Mesendoderm (in vitro differentiated cells): ENCODE measurements around the gene CNPY2.
"Not testable (repeated sequence)": the region's sequence is repeated elsewhere in the genome, so short reads cannot be mapped to it uniquely, and the experiment has no call there.

Source experiments
- DNase-seq: peaks from one replicate; pipeline ENCODE4 v3.0.0; 2013
- H2AK5ac ChIP-seq: 2 replicates; pipeline ENCODE4 v1.6.1; 2013; ENCODE audit warnings: low read length, inconsistent platforms
- H2BK120ac ChIP-seq: 2 replicates; pipeline ENCODE4 v1.6.1; 2013; ENCODE audit warnings: low read depth, mild to moderate bottlenecking, low read length, moderate library complexity, mixed read lengths
- H2BK15ac ChIP-seq: replicated peaks from 2 replicates; pipeline ENCODE4 v1.6.1; 2013; ENCODE audit warnings: low read depth, mild to moderate bottlenecking, moderate library complexity
- H2BK5ac ChIP-seq: 2 replicates; pipeline ENCODE4 v1.6.1; 2013; ENCODE audit warnings: low read length, inconsistent platforms
- H3K18ac ChIP-seq: 2 replicates; pipeline ENCODE4 v1.6.1; 2013; ENCODE audit warnings: mild to moderate bottlenecking, low read length, mixed read lengths
- H3K23ac ChIP-seq: one replicate; pipeline ENCODE4 v1.6.1; 2013; ENCODE audit warnings: low read length
- H3K27ac ChIP-seq: 2 replicates; pipeline ENCODE4 v1.5.1; 2013; ENCODE audit warnings: low read depth, mild to moderate bottlenecking, inconsistent platforms, low read length, moderate library complexity
- H3K27me3 ChIP-seq: 2 replicates; pipeline ENCODE4 v1.6.1; 2013; ENCODE audit warnings: low read length, control low read depth, mild to moderate bottlenecking, inconsistent platforms; ENCODE audit not compliant: insufficient read depth, poor library complexity
- H3K36me3 ChIP-seq: 2 replicates; pipeline ENCODE4 v1.6.1; 2013; ENCODE audit warnings: low read length, inconsistent platforms; ENCODE audit not compliant: control insufficient read depth, insufficient read depth
- H3K4ac ChIP-seq: one replicate; pipeline ENCODE4 v1.6.1; 2013; ENCODE audit warnings: low read depth, mild to moderate bottlenecking, low read length, moderate library complexity
- H3K4me1 ChIP-seq: 2 replicates; pipeline ENCODE4 v1.6.1; 2013; ENCODE audit warnings: low read depth, low read length, inconsistent platforms; ENCODE audit not compliant: control insufficient read depth
- H3K4me2 ChIP-seq: 2 replicates; pipeline ENCODE4 v1.6.1; 2013; ENCODE audit warnings: low read length
- H3K4me3 ChIP-seq: 2 replicates; pipeline ENCODE4 v1.5.1; 2013; ENCODE audit warnings: mild to moderate bottlenecking, low read length
- H3K56ac ChIP-seq: one replicate; pipeline ENCODE4 v1.6.1; 2013; ENCODE audit warnings: low read length
- H3K79me1 ChIP-seq: 2 replicates; pipeline ENCODE4 v1.6.1; 2013; ENCODE audit warnings: low read length, inconsistent platforms
- H3K79me2 ChIP-seq: 2 replicates; pipeline ENCODE4 v1.6.1; 2013; ENCODE audit warnings: mild to moderate bottlenecking, low read length; ENCODE audit not compliant: control insufficient read depth, insufficient read depth
- H3K9ac ChIP-seq: 2 replicates; pipeline ENCODE4 v1.6.1; 2013; ENCODE audit warnings: low read length, inconsistent platforms
- H4K5ac ChIP-seq: one replicate; pipeline ENCODE4 v1.6.1; 2013; ENCODE audit warnings: low read length
- H4K8ac ChIP-seq: one replicate; pipeline ENCODE4 v1.6.1; 2013; ENCODE audit warnings: low read depth, mild to moderate bottlenecking, control low read depth, low read length, moderate library complexity
- WGBS: extraction: QIAGEN DNeasy Blood & Tissue Kit; methylation state at CpG from one replicate; pipeline ENCODE4 v1.1.7; 2013; ENCODE audit warnings: low lambda C conversion rate, missing lambda C conversion rate; ENCODE audit not compliant: insufficient coverage; ENCODE audit errors: extremely low coverage; 5-methylcytosine and 5-hydroxymethylcytosine counted together

Gene CNPY2

GRCh38 chr12:56332512-56333196, 16.9 kb upstream of the CNPY2 start:
- Histone ChIP-seq H3K56ac (peak overlapping the region; percentile 77), H3K4me3 (no peak overlapping the region), H3K4me1 (peaks cover 6% of the 10 kb centered on the region), H3K27me3 (no peaks in the 10 kb centered on the region), H3K4ac (peak overlapping the region; percentile 96), H3K79me1 (no peaks in the 10 kb centered on the region), H2BK5ac (peak overlapping the region; percentile 53), H2BK15ac (no peak overlapping the region), H3K9ac (peak overlapping the region; percentile 74), H3K23ac (no peak overlapping the region), H3K27ac (no peak overlapping the region), H4K8ac (peak overlapping the region; percentile 40), H2BK120ac (no peak overlapping the region), H4K5ac (peak overlapping the region; percentile 71), H3K18ac (no peak overlapping the region), H3K79me2 (no peaks in the 10 kb centered on the region), H3K4me2 (peak overlapping the region; percentile 26), H2AK5ac (peak overlapping the region; percentile 100), H3K36me3 (no peaks in the 10 kb centered on the region)
- DNase-seq: no peak
- whole genome bisulfite sequencing: no CpG with 5 or more reads among the region's 11 CpGs

- H3K36me3 ChIP-seq: no peaks in the 10 kb centered on the region
- WGBS: no CpG with 5 or more reads among the region's 7 CpGs
- no peak overlapping the region for H3K9ac ChIP-seq
- no peak overlapping the region for H3K56ac ChIP-seq
- no peak overlapping the region for H2BK120ac ChIP-seq
- H3K27me3 ChIP-seq: no peaks in the 10 kb centered on the region
- no peak overlapping the region for H3K4me3 ChIP-seq
- no peak overlapping the region for H3K27ac ChIP-seq
- no peaks in the 10 kb centered on the region for H3K79me1 ChIP-seq
- H3K18ac ChIP-seq: no peak overlapping the region
- no peaks in the 10 kb centered on the region for H3K79me2 ChIP-seq
- DNase-seq: no peak
- peaks cover 6% of the 10 kb centered on the region for H3K4me1 ChIP-seq
- no peak overlapping the region for H3K4me2 ChIP-seq
- H2BK15ac ChIP-seq: no peak overlapping the region
- no peak overlapping the region for H3K23ac ChIP-seq
- H2BK5ac ChIP-seq: no peak overlapping the region
- H3K4ac ChIP-seq: no peak overlapping the region
- no peak overlapping the region for H4K5ac ChIP-seq
- H4K8ac ChIP-seq: no peak overlapping the region
- H2AK5ac ChIP-seq: no peak overlapping the region
Observed at GRCh38 chr12:56330936-56331490, 15.2 kb upstream of the CNPY2 start.

- Histone ChIP-seq H3K23ac (no peak overlapping the region), H3K4ac (no peak overlapping the region), H2BK5ac (no peak overlapping the region), H2BK15ac (no peak overlapping the region), H3K9ac (no peak overlapping the region), H3K4me1 (no peaks in the 10 kb centered on the region), H3K27ac (no peak overlapping the region), H4K8ac (no peak overlapping the region), H4K5ac (no peak overlapping the region), H2BK120ac (no peak overlapping the region), H3K4me2 (no peak overlapping the region), H3K18ac (no peak overlapping the region), H3K27me3 (no peaks in the 10 kb centered on the region), H3K79me1 (no peaks in the 10 kb centered on the region), H3K56ac (no peak overlapping the region), H3K79me2 (no peaks in the 10 kb centered on the region), H2AK5ac (no peak overlapping the region), H3K4me3 (no peak overlapping the region), H3K36me3 (no peaks in the 10 kb centered on the region)
- no peak for DNase-seq
- WGBS: no CpG with 5 or more reads among the region's 6 CpGs
Observed at GRCh38 chr12:56326533-56326932, 10.7 kb upstream of the CNPY2 start.

- H3K4ac ChIP-seq: no peak overlapping the region
- no peak overlapping the region for H3K27ac ChIP-seq
- no peak overlapping the region for H3K4me2 ChIP-seq
- no peak overlapping the region for H3K4me3 ChIP-seq
- no peak overlapping the region for H3K18ac ChIP-seq
- no peaks in the 10 kb centered on the region for H3K79me1 ChIP-seq
- H2AK5ac ChIP-seq: no peak overlapping the region
- H3K23ac ChIP-seq: no peak overlapping the region
- no peak overlapping the region for H2BK15ac ChIP-seq
- no peak overlapping the region for H2BK120ac ChIP-seq
- no peak for DNase-seq
- H3K36me3 ChIP-seq: no peaks in the 10 kb centered on the region
- no peak overlapping the region for H4K8ac ChIP-seq
- no CpG with 5 or more reads among the region's 8 CpGs for WGBS
- H3K56ac ChIP-seq: no peak overlapping the region
- no peaks in the 10 kb centered on the region for H3K79me2 ChIP-seq
- no peak overlapping the region for H4K5ac ChIP-seq
- no peak overlapping the region for H3K9ac ChIP-seq
- H3K27me3 ChIP-seq: no peaks in the 10 kb centered on the region
- no peak overlapping the region for H2BK5ac ChIP-seq
- H3K4me1 ChIP-seq: no peaks in the 10 kb centered on the region
Observed at GRCh38 chr12:56326126-56326525, 10.3 kb upstream of the CNPY2 start.

- H3K4me3 ChIP-seq: no peak overlapping the region
- H3K18ac ChIP-seq: no peak overlapping the region
- DNase-seq: no peak
- no peak overlapping the region for H2AK5ac ChIP-seq
- H2BK15ac ChIP-seq: no peak overlapping the region
- H3K4ac ChIP-seq: no peak overlapping the region
- no peak overlapping the region for H3K56ac ChIP-seq
- no peaks in the 10 kb centered on the region for H3K79me2 ChIP-seq
- no peak overlapping the region for H4K8ac ChIP-seq
- WGBS: no CpG with 5 or more reads among the region's 6 CpGs
- H4K5ac ChIP-seq: no peak overlapping the region
- H3K4me2 ChIP-seq: no peak overlapping the region
- no peaks in the 10 kb centered on the region for H3K36me3 ChIP-seq
- H3K79me1 ChIP-seq: no peaks in the 10 kb centered on the region
- H3K27me3 ChIP-seq: no peaks in the 10 kb centered on the region
- H3K23ac ChIP-seq: no peak overlapping the region
- no peak overlapping the region for H3K27ac ChIP-seq
- no peaks in the 10 kb centered on the region for H3K4me1 ChIP-seq
- H2BK5ac ChIP-seq: no peak overlapping the region
- no peak overlapping the region for H2BK120ac ChIP-seq
- H3K9ac ChIP-seq: no peak overlapping the region
Observed at GRCh38 chr12:56324206-56324605, 8.4 kb upstream of the CNPY2 start.

- H3K23ac ChIP-seq, H3K4me3 ChIP-seq, H2AK5ac ChIP-seq, H2BK5ac ChIP-seq, H4K5ac ChIP-seq, H3K4me2 ChIP-seq, H2BK15ac ChIP-seq, H4K8ac ChIP-seq, H3K18ac ChIP-seq, H3K79me1 ChIP-seq, H3K27me3 ChIP-seq, H3K79me2 ChIP-seq, H3K36me3 ChIP-seq, DNase-seq, H2BK120ac ChIP-seq, H3K4me1 ChIP-seq, H3K4ac ChIP-seq, H3K9ac ChIP-seq, H3K56ac ChIP-seq, H3K27ac ChIP-seq: not testable (repeated sequence)
- no CpG with 5 or more reads among the region's 8 CpGs for WGBS
Observed at GRCh38 chr12:56321610-56322009, 5.8 kb upstream of the CNPY2 start.
